Neural cell (in vitro differentiated cells): ENCODE measurements around the gene PARD3B. TPM values are rescaled to one million over a fixed set of nuclear protein-coding genes. Genes with fewer than 3 reads are reported as not detected.

Experiments
- H2AFZ ChIP-seq: fragments of 200-600, 300-800 bp; sonication (generic), shearing (Covaris generic); 2 replicates; pipeline ENCODE4 v1.6.0; 2014; ENCODE audit warnings: low read depth, mild to moderate bottlenecking, antibody characterized with exemption, low read length, moderate library complexity
- H3F3A ChIP-seq: fragments of 200-600 bp; shearing (Covaris generic); 2 replicates; pipeline ENCODE4 v1.6.1; 2016; ENCODE audit warnings: mild to moderate bottlenecking, moderate library complexity, mixed read lengths, antibody characterized with exemption, low read length; ENCODE audit not compliant: insufficient read depth, poor library complexity, severe bottlenecking
- H3K27ac ChIP-seq: fragments of 200-600, 300-800 bp; sonication (generic), shearing (Covaris generic); 2 replicates; pipeline ENCODE4 v1.5.1; 2014; ENCODE audit warnings: mild to moderate bottlenecking, low read length, moderate library complexity
- H3K27me3 ChIP-seq: fragments of 300-800, 200-600 bp; sonication (generic), shearing (Covaris generic); 2 replicates; pipeline ENCODE4 v1.6.0; 2014; ENCODE audit warnings: mild to moderate bottlenecking, low read depth, low read length, moderate library complexity; ENCODE audit not compliant: insufficient read depth
- H3K36me3 ChIP-seq: fragments of 300-800, 200-600 bp; sonication (generic), shearing (Covaris generic); 2 replicates; pipeline ENCODE4 v1.5.1; 2014; ENCODE audit warnings: mild to moderate bottlenecking, antibody characterized with exemption, low read length, moderate library complexity; ENCODE audit not compliant: insufficient read depth
- H3K4me2 ChIP-seq: fragments of 300-800, 200-600 bp; sonication (generic), shearing (Covaris generic); 2 replicates; pipeline ENCODE4 v1.6.0; 2014; ENCODE audit warnings: mild to moderate bottlenecking, low read length
- H3K4me3 ChIP-seq: fragments of 300-800, 200-600 bp; sonication (generic), shearing (Covaris generic); 2 replicates; pipeline ENCODE4 v1.5.1; 2014; ENCODE audit warnings: mild to moderate bottlenecking, low read length, moderate library complexity
- H3K79me2 ChIP-seq: fragments of 200-600 bp; shearing (Covaris generic); replicated peaks from 2 replicates; pipeline ENCODE4 v1.6.0; 2014; ENCODE audit warnings: mild to moderate bottlenecking, low read length, moderate library complexity; ENCODE audit not compliant: insufficient read depth
- H3K9ac ChIP-seq: fragments of 300-800, 200-600 bp; sonication (generic), shearing (Covaris generic); 2 replicates; pipeline ENCODE4 v1.6.1; 2016; ENCODE audit warnings: mild to moderate bottlenecking, low read length, mixed read lengths
- H3K9me2 ChIP-seq: fragments of 200-600 bp; shearing (Covaris generic); 2 replicates; pipeline ENCODE4 v1.6.1; 2016; ENCODE audit warnings: mild to moderate bottlenecking, low read length, mixed read lengths; ENCODE audit not compliant: insufficient read depth
- H3K9me3 ChIP-seq: fragments of 200-600, 300-800 bp; sonication (generic), shearing (Covaris generic); 2 replicates; pipeline ENCODE4 v1.6.1; 2016; ENCODE audit warnings: mild to moderate bottlenecking, mixed run types, low read length, moderate library complexity, mixed read lengths
- H4K20me1 ChIP-seq: fragments of 200-600 bp; shearing (Covaris generic); 2 replicates; pipeline ENCODE4 v1.6.1; 2016; ENCODE audit warnings: mild to moderate bottlenecking, mixed run types; ENCODE audit not compliant: insufficient read depth
- EZH2 ChIP-seq: fragments of 200-600, 300-800 bp; shearing (Covaris generic), sonication (generic); IDR thresholded peaks from 2 replicates; pipeline ENCODE4 v1.6.1; 2014; ENCODE audit warnings: antibody characterized with exemption, low read length, borderline replicate concordance, mild to moderate bottlenecking; ENCODE audit not compliant: insufficient read depth, poor library complexity, severe bottlenecking
- MXI1 ChIP-seq: fragments of 450-650 bp; conservative IDR thresholded peaks from 2 replicates; pipeline ENCODE4 v1.6.1; 2014; ENCODE audit warnings: antibody characterized with exemption, mild to moderate bottlenecking; ENCODE audit not compliant: poor library complexity, severe bottlenecking
- POLR2AphosphoS5 ChIP-seq: IDR thresholded peaks from 2 replicates; pipeline ENCODE4 v1.6.1; 2012
- RAD21 ChIP-seq: fragments of 450-650 bp; conservative IDR thresholded peaks from 2 replicates; pipeline ENCODE4 v1.6.1; 2014; ENCODE audit warnings: antibody characterized with exemption, mild to moderate bottlenecking, moderate library complexity
- REST ChIP-seq: IDR thresholded peaks from 2 replicates; pipeline ENCODE4 v1.6.1; 2012; ENCODE audit warnings: borderline replicate concordance
- SMC3 ChIP-seq: fragments of 450-650 bp; conservative IDR thresholded peaks from 2 replicates; pipeline ENCODE4 v1.6.1; 2014; ENCODE audit warnings: antibody characterized with exemption, mild to moderate bottlenecking, moderate library complexity; ENCODE audit not compliant: poor library complexity
- polyA plus RNA-seq: library from polyadenylated mRNA; depleted of rRNA; stranded (reverse); fragments of >200 nt; gene quantifications from 2 replicates; pipeline ENCODE4 v1.2.3, GENCODE V29; 2014
- TF ChIP-seq, protein P1 (sequence below): fragments of 450-650 bp; IDR thresholded peaks from 2 replicates; pipeline ENCODE4 v1.5.1; 2014; ENCODE audit warnings: antibody characterized with exemption, mild to moderate bottlenecking, moderate library complexity; ENCODE audit not compliant: poor library complexity, severe bottlenecking

Gene PARD3B
- polyA plus RNA-seq, 1 donor from 2014 or later: 0.54 TPM

GRCh38 chr2:205276116-205276777 is 731.0 kb downstream of the PARD3B start:
- H3K36me3 ChIP-seq: no peaks in the 10 kb centered on the region
- H3K4me3 ChIP-seq: no peak overlapping the region
- H2AFZ ChIP-seq: peak overlapping the region; percentile 17
- peak overlapping the region; percentile 23 for H3K27ac ChIP-seq
- TF ChIP-seq EZH2 (no peak), MXI1 (no peak)
- TF ChIP-seq, protein P1, sequence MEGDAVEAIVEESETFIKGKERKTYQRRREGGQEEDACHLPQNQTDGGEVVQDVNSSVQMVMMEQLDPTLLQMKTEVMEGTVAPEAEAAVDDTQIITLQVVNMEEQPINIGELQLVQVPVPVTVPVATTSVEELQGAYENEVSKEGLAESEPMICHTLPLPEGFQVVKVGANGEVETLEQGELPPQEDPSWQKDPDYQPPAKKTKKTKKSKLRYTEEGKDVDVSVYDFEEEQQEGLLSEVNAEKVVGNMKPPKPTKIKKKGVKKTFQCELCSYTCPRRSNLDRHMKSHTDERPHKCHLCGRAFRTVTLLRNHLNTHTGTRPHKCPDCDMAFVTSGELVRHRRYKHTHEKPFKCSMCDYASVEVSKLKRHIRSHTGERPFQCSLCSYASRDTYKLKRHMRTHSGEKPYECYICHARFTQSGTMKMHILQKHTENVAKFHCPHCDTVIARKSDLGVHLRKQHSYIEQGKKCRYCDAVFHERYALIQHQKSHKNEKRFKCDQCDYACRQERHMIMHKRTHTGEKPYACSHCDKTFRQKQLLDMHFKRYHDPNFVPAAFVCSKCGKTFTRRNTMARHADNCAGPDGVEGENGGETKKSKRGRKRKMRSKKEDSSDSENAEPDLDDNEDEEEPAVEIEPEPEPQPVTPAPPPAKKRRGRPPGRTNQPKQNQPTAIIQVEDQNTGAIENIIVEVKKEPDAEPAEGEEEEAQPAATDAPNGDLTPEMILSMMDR: no peak
- no peaks in the 10 kb centered on the region for H3K27me3 ChIP-seq
- no peak overlapping the region for H3K9ac ChIP-seq
- H3K4me2 ChIP-seq: no peak overlapping the region
- no peaks in the 10 kb centered on the region for H3K79me2 ChIP-seq
- H3F3A ChIP-seq: no peaks in the 10 kb centered on the region
- no peaks in the 10 kb centered on the region for H3K9me3 ChIP-seq
- no peaks in the 10 kb centered on the region for H4K20me1 ChIP-seq
- H3K9me2 ChIP-seq: no peaks in the 10 kb centered on the region

GRCh38 chr2:205280596-205281236 is 735.4 kb downstream of the PARD3B start:
- Histone ChIP-seq H4K20me1 (no peaks in the 10 kb centered on the region), H3K4me3 (no peak overlapping the region), H3K9me2 (no peaks in the 10 kb centered on the region), H3K79me2 (no peaks in the 10 kb centered on the region), H3F3A (no peaks in the 10 kb centered on the region), H3K9ac (no peak overlapping the region), H3K27me3 (no peaks in the 10 kb centered on the region), H2AFZ (no peak overlapping the region), H3K4me2 (no peak overlapping the region), H3K27ac (no peak overlapping the region), H3K9me3 (no peaks in the 10 kb centered on the region), H3K36me3 (no peaks in the 10 kb centered on the region)
- no peak for TF ChIP-seq REST
- no peak for TF ChIP-seq EZH2
- no peak for TF ChIP-seq SMC3
- TF ChIP-seq, protein P1: no peak
- no peak for TF ChIP-seq RAD21
- TF ChIP-seq MXI1: no peak
- TF ChIP-seq POLR2AphosphoS5: no peak
